DMS114 treated with DMSO at 0.1 percent for 48 hours (cell line): Measurements from ENCODE around the gene TRNAU1AP.
"Not testable (repeated sequence)": the region's sequence is repeated elsewhere in the genome, so short reads cannot be mapped to it uniquely, and the experiment has no call there.

Source experiments
- DNase-seq: peaks from one replicate; lab custom pipeline; 2025; ENCODE audit not compliant: unreplicated experiment; lab: John Stamatoyannopoulos, UW

TRNAU1AP gene

DNA sequence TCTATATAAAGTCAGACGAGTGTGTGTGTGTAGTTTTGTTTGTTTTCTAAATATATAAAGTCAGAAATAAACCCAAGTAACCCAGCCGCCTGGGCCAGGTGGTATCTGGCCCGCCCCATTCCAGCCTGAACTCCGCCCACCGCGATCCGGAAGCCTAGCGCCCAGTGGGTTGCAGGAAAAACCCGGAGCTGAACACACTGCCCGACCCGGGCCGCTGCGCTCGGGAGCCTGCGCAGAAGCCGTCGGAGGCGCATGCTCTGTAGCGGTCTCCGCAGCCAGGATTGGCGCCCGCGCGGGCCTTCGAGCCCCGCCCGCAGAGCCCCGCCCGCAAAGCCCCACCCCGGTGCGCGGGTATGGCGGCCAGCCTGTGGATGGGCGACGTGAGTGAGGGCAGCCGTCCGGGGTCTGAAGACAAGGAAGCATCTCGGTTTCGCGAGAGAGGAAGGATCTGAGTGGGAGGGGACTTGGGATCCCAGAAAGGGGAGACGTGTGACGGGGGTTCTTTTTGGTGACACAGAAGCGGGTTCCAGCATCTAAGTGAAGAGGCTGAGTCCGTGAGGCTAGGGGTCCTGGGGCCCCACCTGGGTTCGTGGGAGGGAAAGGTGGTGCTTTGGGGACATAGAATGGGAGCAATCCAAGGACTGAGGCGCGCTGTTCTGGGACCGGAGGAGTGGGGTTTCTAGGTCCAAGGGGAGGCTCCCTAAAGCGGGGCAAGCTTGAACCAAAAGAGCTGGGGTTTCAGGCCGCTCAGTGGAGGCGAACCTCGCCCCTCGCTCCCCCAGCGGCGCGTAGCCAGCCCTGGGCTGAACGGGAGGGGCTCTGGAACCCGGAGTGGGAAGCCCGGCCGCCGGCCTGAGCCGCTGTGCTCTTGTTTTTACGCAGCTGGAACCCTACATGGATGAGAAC lies at the start of gene TRNAU1AP:
TSS of gene TRNAU1AP (plus strand) at position 328 of the 906 bp plus-strand sequence. CDS start at position 354, 26 bp downstream.
- DNase-seq = peak; percentile 94

GRCh38 chr1:28503117-28503516 lies 49.8 kb upstream of the TRNAU1AP start:
- DNase-seq = no peak

DNA sequence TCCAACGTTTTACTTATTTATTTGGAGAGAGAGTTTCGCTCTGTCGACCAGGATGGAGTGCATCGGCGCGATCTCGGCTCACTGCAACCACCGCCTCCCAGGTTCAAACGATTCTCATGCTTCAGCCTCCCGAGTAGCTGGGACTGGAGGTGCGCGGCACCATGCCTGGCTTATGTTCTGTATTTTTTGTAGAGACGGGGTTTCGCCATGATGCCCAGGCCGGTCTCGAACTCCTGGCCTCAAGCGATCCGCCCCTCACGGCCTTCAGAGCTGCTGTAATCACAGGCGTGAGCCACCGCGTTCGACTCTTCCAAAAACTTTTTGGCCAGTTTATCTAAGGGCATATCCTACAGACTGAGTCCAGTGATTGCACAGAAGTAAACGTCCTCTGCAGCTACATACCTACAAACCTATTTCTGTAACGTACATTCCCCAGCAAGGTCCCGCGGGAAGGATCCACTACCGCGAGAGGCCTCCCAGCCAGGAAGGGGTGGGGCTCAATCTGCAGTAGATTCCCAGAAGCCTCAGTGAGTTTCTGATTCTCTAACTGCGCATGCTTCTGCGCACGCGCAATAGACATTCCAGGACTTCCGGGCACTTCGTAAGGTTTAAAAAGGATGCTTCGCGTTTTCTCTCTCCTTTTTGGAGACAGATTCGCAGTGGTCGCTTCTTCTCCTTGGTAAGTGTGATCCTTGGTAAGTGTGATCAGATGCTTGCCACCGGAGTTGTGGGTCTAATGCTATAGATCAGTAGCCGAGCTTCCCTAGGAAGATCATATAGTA lies 47.3 kb upstream of the TRNAU1AP start, which contains the start of gene RCC1:
TSS of gene RCC1 (plus strand) at position 638 of the 782 bp plus-strand sequence. CDS start 23,824 bp downstream, outside the sequence.
- DNase-seq = peak; percentile 95

- no peak for DNase-seq
Observed at GRCh38 chr1:28506907-28507246, 46.0 kb upstream of the TRNAU1AP start.

GRCh38 chr1:28507247-28507645 lies 45.6 kb upstream of the TRNAU1AP start:
- DNase-seq = no peak

- no peak for DNase-seq
Observed at GRCh38 chr1:28507646-28508434, 45.0 kb upstream of the TRNAU1AP start.

DNA sequence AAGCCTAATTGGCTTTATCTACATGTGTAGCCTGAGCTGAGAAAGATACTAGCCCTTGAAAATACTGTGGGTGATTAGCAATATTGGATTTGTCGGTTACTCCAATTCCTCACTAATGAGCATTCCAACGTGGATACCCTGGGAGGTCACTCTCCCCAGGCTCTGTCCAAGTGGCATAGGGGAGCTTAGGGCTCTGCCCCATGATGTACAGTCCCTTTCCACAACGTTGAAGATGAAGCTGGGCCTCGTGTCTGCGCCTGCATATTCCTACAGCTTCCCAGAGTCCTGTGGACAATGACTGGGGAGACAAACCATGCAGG lies 44.5 kb upstream of the TRNAU1AP start:
- DNase-seq = no peak

DNA sequence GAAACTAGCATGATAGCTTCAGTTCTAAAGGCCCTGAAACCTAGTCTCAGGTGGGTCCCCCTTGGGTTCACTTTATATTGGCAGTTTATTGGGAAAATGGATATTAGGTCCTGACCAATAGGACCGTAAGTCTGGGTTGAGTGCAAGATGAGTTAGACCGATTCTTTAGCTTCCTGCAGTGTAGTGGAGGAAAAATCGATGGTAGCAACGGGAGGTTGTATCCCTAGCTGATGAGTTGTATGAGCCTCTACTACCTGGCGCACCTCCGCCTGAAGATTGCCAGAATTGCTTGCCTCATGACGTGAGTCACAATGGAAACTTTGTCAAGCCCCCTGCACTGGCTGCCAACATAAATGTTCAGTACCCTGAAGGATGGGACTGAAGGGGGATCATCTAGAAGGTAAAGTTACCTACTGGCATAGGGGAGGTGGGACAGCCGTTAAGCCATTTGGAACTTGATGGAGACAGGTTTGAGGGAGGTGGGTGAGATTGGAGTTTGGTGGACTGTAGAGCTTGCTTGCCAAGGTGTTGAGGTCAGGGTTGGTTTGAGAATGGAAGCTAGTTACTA lies 43.1 kb upstream of the TRNAU1AP start:
- peak; percentile 60 for DNase-seq

- DNase-seq = peak; percentile 67
Observed at GRCh38 chr1:28510273-28510969, 42.5 kb upstream of the TRNAU1AP start.

DNA sequence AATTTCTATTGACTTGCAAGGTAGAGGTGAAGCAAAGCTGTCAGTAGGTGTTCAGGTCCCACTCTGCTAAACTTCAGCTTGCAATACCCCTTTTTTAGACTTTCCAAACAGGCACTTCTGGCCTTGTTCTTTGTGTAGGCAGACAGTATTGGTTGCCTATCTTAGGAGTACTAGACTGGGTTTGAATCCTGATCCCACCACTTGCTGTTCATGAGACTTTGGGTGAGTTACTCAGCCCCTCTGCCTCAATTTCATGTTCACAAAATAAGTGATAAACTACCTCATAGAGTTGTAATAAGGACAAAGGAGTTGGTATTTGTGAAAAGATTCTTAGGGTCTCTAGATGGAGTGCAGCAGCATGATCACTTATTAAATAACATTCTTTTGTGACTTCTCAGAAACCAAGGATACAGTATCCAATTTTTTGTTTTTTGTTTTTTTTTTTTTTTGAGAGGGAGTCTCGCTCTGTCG lies 41.9 kb upstream of the TRNAU1AP start:
- DNase-seq = peak; percentile 67

GRCh38 chr1:28512058-28512611 lies 40.8 kb upstream of the TRNAU1AP start:
- no peak for DNase-seq

- not testable (repeated sequence) for DNase-seq
Observed at GRCh38 chr1:28514445-28514933, 38.4 kb upstream of the TRNAU1AP start.

DNA sequence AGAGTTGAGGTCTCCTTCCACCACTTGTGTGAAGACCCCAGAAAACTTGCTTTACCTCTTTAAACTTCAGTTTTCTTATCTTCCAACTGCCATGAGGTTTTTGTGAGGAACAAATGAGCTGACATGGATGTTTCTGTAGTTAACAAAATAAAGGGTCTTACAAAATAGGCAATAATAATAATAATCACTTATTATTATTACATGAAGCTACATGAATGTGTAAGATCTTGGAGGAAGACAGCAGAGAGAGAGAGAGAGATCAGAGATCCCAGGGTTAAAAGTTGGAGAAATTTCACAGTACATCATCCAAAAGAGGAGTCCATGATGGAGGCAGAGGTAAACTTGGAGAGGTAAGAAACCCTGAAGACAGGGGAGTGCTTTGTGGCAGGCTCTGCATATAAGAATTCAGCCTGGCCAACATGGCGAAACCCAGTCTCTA lies 36.3 kb upstream of the TRNAU1AP start:
- no peak for DNase-seq

- DNase-seq = peak; percentile 53
Observed at GRCh38 chr1:28517649-28517999, 35.3 kb upstream of the TRNAU1AP start.

- peak; percentile 56 for DNase-seq
Observed at GRCh38 chr1:28518000-28518744, 34.7 kb upstream of the TRNAU1AP start.

DNA sequence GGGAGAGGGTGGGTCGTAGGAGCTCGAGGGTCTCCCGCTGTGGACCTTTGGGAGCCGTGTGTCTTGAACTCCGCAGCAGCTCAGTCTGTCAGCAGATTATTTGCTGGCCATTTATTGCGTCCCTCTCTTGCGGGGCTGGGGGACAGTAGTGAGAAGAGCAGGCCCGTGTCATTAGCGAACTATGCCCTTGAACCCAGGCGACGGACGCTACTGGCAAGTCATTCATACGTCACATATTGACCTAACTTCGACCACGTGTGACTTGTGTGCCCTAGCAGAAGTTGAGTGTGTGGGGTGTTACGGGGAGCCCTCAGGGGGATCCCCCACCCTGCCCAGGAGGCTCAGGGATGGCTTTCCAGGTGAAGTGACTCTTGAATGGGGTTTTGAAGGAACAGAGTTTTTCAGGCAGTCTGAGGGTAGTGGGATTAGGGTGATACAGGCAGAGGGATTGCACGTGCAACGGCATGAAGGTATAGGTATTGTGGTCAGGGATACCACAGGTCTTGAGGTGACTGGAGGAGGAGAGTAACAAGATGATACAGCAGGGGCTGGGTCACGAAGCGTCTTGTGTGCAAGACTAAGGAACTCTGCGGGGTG lies 34.0 kb upstream of the TRNAU1AP start:
- DNase-seq = no peak

- DNase-seq = no peak
Observed at GRCh38 chr1:28519946-28520725, 32.7 kb upstream of the TRNAU1AP start.

DNA sequence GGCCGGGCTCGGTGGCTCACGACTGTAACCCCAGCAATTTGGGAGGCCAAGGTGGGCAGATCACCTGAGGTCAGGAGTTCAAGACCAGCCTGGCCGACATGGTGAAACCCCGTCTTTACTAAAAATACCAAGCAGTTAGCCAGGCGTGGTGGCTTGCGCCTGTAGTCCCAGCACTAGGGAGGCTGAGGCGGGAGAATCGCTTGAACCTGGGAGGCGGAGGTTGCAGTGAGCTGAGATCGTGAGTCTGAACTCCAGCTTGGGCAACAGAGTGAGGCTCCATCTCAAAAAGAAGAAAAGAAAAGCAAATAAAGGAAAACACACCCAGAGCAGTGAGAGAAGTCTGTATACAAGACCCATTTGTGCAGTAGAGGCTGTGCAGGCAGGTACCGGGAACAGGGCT lies 32.1 kb upstream of the TRNAU1AP start:
- DNase-seq = not testable (repeated sequence)
